ENCODE results near the gene CLIP3.

The CLIP3 gene

DNA sequence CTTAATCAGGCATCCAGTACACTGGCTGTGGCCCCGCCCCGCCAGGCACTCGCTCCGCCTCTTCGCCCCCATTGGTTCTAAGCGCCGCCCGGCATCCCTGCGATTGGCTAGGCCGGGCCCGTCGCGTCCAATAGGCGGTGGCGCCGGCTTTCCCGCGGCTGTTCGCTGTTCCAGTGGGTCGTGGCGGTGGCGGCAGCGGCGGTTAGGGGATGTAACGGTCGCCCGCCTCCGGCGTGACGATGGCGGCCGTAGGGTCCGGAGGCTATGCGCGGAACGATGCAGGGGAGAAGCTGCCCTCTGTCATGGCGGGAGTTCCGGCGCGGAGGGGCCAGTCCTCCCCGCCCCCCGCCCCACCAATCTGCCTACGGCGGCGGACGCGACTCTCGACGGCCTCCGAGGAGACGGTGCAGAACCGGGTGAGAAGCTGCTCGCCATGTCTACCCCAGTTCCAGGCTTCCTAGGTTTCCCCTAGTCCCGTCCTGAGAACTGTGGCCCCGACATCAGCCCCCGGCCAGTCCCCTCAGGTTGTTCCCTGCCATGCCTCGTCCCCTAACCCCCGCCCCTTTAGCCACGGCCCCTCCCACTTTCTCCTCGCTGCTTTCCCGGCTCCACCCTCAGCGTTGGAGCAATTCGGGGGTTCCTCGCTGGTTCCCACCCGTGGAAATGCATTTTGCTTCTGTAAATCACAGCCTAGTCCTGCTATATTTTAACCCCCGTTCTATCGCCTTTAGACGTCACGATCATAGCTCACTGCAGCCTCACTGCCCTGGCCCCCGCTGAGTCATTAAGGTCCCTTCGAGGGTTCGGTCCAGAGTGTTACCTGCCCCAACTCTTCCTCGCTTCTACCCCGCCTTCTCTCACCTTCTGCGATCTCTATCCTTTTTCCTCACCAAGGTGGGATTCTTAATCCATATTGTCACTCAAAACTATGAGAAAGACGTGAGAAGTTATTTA, 22.3 kb upstream of the CLIP3 start, which contains the start of gene WDR62:
TSS of gene WDR62 (plus strand) at position 165 of the 954 bp plus-strand sequence. CDS start at position 240, 75 bp downstream.
- TF ChIP-seq, protein P1, sequence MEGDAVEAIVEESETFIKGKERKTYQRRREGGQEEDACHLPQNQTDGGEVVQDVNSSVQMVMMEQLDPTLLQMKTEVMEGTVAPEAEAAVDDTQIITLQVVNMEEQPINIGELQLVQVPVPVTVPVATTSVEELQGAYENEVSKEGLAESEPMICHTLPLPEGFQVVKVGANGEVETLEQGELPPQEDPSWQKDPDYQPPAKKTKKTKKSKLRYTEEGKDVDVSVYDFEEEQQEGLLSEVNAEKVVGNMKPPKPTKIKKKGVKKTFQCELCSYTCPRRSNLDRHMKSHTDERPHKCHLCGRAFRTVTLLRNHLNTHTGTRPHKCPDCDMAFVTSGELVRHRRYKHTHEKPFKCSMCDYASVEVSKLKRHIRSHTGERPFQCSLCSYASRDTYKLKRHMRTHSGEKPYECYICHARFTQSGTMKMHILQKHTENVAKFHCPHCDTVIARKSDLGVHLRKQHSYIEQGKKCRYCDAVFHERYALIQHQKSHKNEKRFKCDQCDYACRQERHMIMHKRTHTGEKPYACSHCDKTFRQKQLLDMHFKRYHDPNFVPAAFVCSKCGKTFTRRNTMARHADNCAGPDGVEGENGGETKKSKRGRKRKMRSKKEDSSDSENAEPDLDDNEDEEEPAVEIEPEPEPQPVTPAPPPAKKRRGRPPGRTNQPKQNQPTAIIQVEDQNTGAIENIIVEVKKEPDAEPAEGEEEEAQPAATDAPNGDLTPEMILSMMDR (IDR thresholded peaks at IDR 0.05; ENCODE audit: low read length, missing control alignments), result no peak
- H3K4me3 ChIP-seq (replicated peaks; ENCODE audit: low read depth, low read length), result peak within 1 kb of the TSS; percentile 76
- DNase-seq (ENCODE audit: low read depth), result no peak

DNA sequence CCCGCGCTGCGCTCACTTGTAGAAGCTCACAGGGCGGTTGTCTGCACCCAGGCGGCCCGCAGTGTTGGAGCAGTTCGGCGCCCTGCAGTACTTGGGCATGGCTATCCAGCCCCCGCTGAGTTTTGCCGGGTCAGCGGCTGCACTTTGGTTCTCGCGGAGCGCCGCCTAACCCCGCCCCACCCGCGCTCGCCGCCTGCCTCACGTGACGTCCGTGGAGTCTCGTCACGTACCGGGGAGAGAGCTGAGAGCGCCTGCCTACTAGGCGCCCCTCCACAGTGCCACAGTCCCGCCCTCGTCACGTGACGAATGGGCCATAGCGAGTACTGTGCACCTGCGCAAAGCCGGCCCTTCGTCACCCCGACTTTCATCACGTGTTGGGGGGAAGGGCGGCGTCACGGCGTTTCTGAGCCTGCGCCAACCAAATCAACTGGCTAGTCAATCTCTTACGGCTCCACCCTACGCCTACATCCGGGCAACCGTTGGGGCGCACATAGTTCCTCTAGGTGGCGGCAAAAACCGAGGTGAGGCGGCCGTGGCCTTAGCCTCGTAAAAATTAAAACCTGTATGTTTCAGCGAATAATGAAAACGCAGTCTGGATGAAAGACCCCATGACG, 21.6 kb upstream of the CLIP3 start, which contains the start of gene THAP8:
TSS of gene THAP8 (minus strand) at position 167 of the 614 bp plus-strand sequence. CDS start at position 99, 68 bp downstream.
- TF ChIP-seq, protein P1 (IDR thresholded peaks at IDR 0.05; ENCODE audit: low read length, missing control alignments), result peak; percentile 49
- DNase-seq (ENCODE audit: low read depth), result peak; percentile 100
- peak within 1 kb of the TSS; percentile 76 for H3K4me3 ChIP-seq (replicated peaks; ENCODE audit: low read depth, low read length)

DNA sequence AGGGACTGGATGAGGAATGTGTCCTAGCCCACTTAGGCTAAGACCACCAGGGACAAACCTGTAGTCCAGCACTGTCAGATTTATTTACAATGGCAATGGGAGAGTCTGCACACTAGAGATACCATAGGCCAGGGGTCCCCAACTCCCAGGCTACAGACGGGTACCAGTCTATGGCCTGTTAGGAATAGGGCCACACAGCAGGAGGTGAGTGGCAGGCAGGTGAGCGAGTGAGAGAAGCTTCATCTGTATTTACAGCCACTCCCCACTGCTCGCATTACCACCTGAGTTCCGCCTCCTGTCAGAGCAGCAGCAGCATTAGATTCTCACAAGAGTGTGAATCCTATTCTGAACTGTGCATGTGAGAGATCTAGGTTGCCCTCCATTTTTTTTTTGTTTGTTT, 19.0 kb upstream of the CLIP3 start:
- H3K4me3 ChIP-seq (replicated peaks; ENCODE audit: low read depth, low read length), result no peak overlapping the region
- TF ChIP-seq, protein P1 (IDR thresholded peaks at IDR 0.05; ENCODE audit: low read length, missing control alignments), result no peak
- no peak for DNase-seq (ENCODE audit: low read depth)

GRCh38 chr19:36051236-36051635, 18.6 kb upstream of the CLIP3 start:
- no peak for DNase-seq (ENCODE audit: low read depth)
- H3K4me3 ChIP-seq (replicated peaks; ENCODE audit: low read depth, low read length), result no peak overlapping the region
- TF ChIP-seq, protein P1 (IDR thresholded peaks at IDR 0.05; ENCODE audit: low read length, missing control alignments), result peak; percentile 29

- no peak for DNase-seq (ENCODE audit: low read depth)
- TF ChIP-seq, protein P1 (IDR thresholded peaks at IDR 0.05; ENCODE audit: low read length, missing control alignments), result no peak
- H3K4me3 ChIP-seq (replicated peaks; ENCODE audit: low read depth, low read length), result no peak overlapping the region
Observed at GRCh38 chr19:36049080-36049698, 16.5 kb upstream of the CLIP3 start.

GRCh38 chr19:36047835-36048234, 15.2 kb upstream of the CLIP3 start:
- no peak for DNase-seq (ENCODE audit: low read depth)
- TF ChIP-seq, protein P1 (IDR thresholded peaks at IDR 0.05; ENCODE audit: low read length, missing control alignments), result no peak
- no peak overlapping the region for H3K4me3 ChIP-seq (replicated peaks; ENCODE audit: low read depth, low read length)

Measured in fibroblast of pulmonary artery (primary cell).